Measurements from ENCODE around the gene CTAG1B.
"Not testable (repeated sequence)": the region's sequence is repeated elsewhere in the genome, so short reads cannot be mapped to it uniquely, and the experiment has no call there.

The CTAG1B gene

GRCh38 chrX:154619182-154619581 lies at the start of gene CTAG1B:
Gene CTAG1B (minus strand): TSS chrX:154619282. CDS start chrX:154619218, 64 bp downstream.
- not testable (repeated sequence) for DNase-seq (ENCODE audit: extremely low spot score, insufficient read length, low read depth)

GRCh38 chrX:154661899-154662298 lies 42.8 kb upstream of the CTAG1B start:
- DNase-seq (ENCODE audit: extremely low spot score, insufficient read length, low read depth) (no peak), FAIRE-seq (peak; percentile 76)

More at GRCh38 chrX:154619182-154619581, at the start of gene CTAG1B:
- not testable (repeated sequence) for FAIRE-seq

- no peak for DNase-seq (ENCODE audit: extremely low spot score, insufficient read length, low read depth)
Measured at GRCh38 chrX:154661170-154661569, 42.1 kb upstream of the CTAG1B start.

GRCh38 chrX:154660541-154660940 lies 41.5 kb upstream of the CTAG1B start:
- FAIRE-seq (no peak), DNase-seq (ENCODE audit: extremely low spot score, insufficient read length, low read depth) (no peak)

More at GRCh38 chrX:154661170-154661569, 42.1 kb upstream of the CTAG1B start:
- FAIRE-seq = no peak

GRCh38 chrX:154658957-154659356 lies 39.9 kb upstream of the CTAG1B start:
- no peak for FAIRE-seq
- DNase-seq (ENCODE audit: extremely low spot score, insufficient read length, low read depth) = no peak

GRCh38 chrX:154658187-154658586 lies 39.1 kb upstream of the CTAG1B start:
- no peak for DNase-seq (ENCODE audit: extremely low spot score, insufficient read length, low read depth)
- no peak for FAIRE-seq

- DNase-seq (ENCODE audit: extremely low spot score, insufficient read length, low read depth) (no peak), FAIRE-seq (no peak)
Measured at GRCh38 chrX:154657226-154657805, 38.2 kb upstream of the CTAG1B start.

GRCh38 chrX:154655786-154656185 lies 36.7 kb upstream of the CTAG1B start:
- DNase-seq (ENCODE audit: extremely low spot score, insufficient read length, low read depth) (no peak), FAIRE-seq (no peak)

GRCh38 chrX:154655346-154655745 lies 36.3 kb upstream of the CTAG1B start:
- no peak for DNase-seq (ENCODE audit: extremely low spot score, insufficient read length, low read depth)
- FAIRE-seq = no peak

- FAIRE-seq = no peak
Measured at GRCh38 chrX:154654925-154655324, 35.8 kb upstream of the CTAG1B start.

GRCh38 chrX:154654372-154654771 lies 35.3 kb upstream of the CTAG1B start:
- DNase-seq (ENCODE audit: extremely low spot score, insufficient read length, low read depth) (no peak), FAIRE-seq (no peak)

More at GRCh38 chrX:154654925-154655324, 35.8 kb upstream of the CTAG1B start:
- DNase-seq (ENCODE audit: extremely low spot score, insufficient read length, low read depth) = no peak

- FAIRE-seq; DNase-seq (ENCODE audit: extremely low spot score, insufficient read length, low read depth): not testable (repeated sequence)
Measured at GRCh38 chrX:154653413-154653812, 34.3 kb upstream of the CTAG1B start, which contains the start of gene CTAG2. Gene CTAG2 (minus strand): TSS chrX:154653579. CDS start chrX:154653515, 64 bp downstream.

- FAIRE-seq (no peak), DNase-seq (ENCODE audit: extremely low spot score, insufficient read length, low read depth) (no peak)
Measured at GRCh38 chrX:154653048-154653401, 33.9 kb upstream of the CTAG1B start.

GRCh38 chrX:154652311-154653047 lies 33.4 kb upstream of the CTAG1B start:
- FAIRE-seq = no peak
- no peak for DNase-seq (ENCODE audit: extremely low spot score, insufficient read length, low read depth)

- FAIRE-seq (no peak), DNase-seq (ENCODE audit: extremely low spot score, insufficient read length, low read depth) (no peak)
Measured at GRCh38 chrX:154650221-154650510, 31.1 kb upstream of the CTAG1B start.

- FAIRE-seq (no peak), DNase-seq (ENCODE audit: extremely low spot score, insufficient read length, low read depth) (no peak)
Measured at GRCh38 chrX:154649503-154650220, 30.6 kb upstream of the CTAG1B start.

GRCh38 chrX:154648931-154649330 lies 29.8 kb upstream of the CTAG1B start:
- no peak for FAIRE-seq
- no peak for DNase-seq (ENCODE audit: extremely low spot score, insufficient read length, low read depth)

GRCh38 chrX:154645745-154646378 lies 26.8 kb upstream of the CTAG1B start:
- peak; percentile 69 for FAIRE-seq
- DNase-seq (ENCODE audit: extremely low spot score, insufficient read length, low read depth) = not testable (repeated sequence)

- DNase-seq (ENCODE audit: extremely low spot score, insufficient read length, low read depth); FAIRE-seq: not testable (repeated sequence)
Measured at GRCh38 chrX:154643708-154644107, 24.6 kb upstream of the CTAG1B start.

- not testable (repeated sequence) for FAIRE-seq; DNase-seq (ENCODE audit: extremely low spot score, insufficient read length, low read depth)
Measured at GRCh38 chrX:154641740-154642139, 22.7 kb upstream of the CTAG1B start.
